ENCODE results near the gene ARHGAP26. TPM values are rescaled to one million over a fixed set of nuclear protein-coding genes. Genes with fewer than 3 reads are reported as not detected.

ARHGAP26 gene
- total and polyA plus RNA-seq, 4 donors: 1.8 to 16.7 (median 4.1) TPM

GRCh38 chr5:143101725-143102386, 331.7 kb downstream of the ARHGAP26 start:
- H3K36me3 ChIP-seq (ENCODE audit: control insufficient read depth in 4 of 4, insufficient read depth in 3 of 4, low read depth in 1 of 4, low read length in 3 of 4): no peaks in the 10 kb centered on the region
- no peaks in the 10 kb centered on the region for H3K27me3 ChIP-seq (ENCODE audit: control insufficient read depth in 4 of 4, insufficient read depth in 4 of 4, low read length in 3 of 4)
- no peak overlapping the region for H3K9ac ChIP-seq (ENCODE audit: low read depth in 1 of 2, low read length in 2 of 2)
- no peak for DNase-seq (ENCODE audit: low spot score)
- no peak for TF ChIP-seq GABPA (IDR thresholded peaks at IDR 0.05 in 1 of 2, conservative IDR thresholded peaks at IDR 0.05 in 1 of 2)
- no peak for TF ChIP-seq EGR1 (IDR thresholded peaks at IDR 0.05; ENCODE audit: low read depth in 2 of 2)
- TF ChIP-seq REST (IDR thresholded peaks at IDR 0.05): no peak
- TF ChIP-seq MAX (IDR thresholded peaks at IDR 0.05): no peak
- no peak for TF ChIP-seq SP1 (IDR thresholded peaks at IDR 0.05)
- TF ChIP-seq RXRA (IDR thresholded peaks at IDR 0.05): no peak
- TF ChIP-seq TAF1 (conservative IDR thresholded peaks at IDR 0.05): no peak
- TF ChIP-seq NR2F2 (IDR thresholded peaks at IDR 0.05): no peak
- no peak for TF ChIP-seq FOXA1 (IDR thresholded peaks at IDR 0.05)
- TF ChIP-seq ZBTB33 (IDR thresholded peaks at IDR 0.05): no peak
- TF ChIP-seq ATF3 (IDR thresholded peaks at IDR 0.05): no peak
- TF ChIP-seq RAD21 (IDR thresholded peaks at IDR 0.05): no peak
- TF ChIP-seq CTCF (IDR thresholded peaks at IDR 0.05; ENCODE audit: low read depth, low read length, missing input control): no peak
- TF ChIP-seq HNF4G (IDR thresholded peaks at IDR 0.05): no peak
- no peak for TF ChIP-seq YY1 (IDR thresholded peaks at IDR 0.05)
- H3K9me3 ChIP-seq (ENCODE audit: control insufficient read depth in 4 of 4, low read length in 3 of 4): no peaks in the 10 kb centered on the region
- H3K4me3 ChIP-seq (ENCODE audit: low read depth in 1 of 3, low read length in 3 of 3): no peak overlapping the region
- peaks cover 0 to 3% (median 0%) of the 10 kb centered on the region in 4 donors for H3K4me1 ChIP-seq (ENCODE audit: control insufficient read depth in 4 of 4, insufficient read depth in 4 of 4, low read length in 3 of 4)
- WGBS: 82% methylated on average over 7 of the region's 7 CpGs
- no peak overlapping the region for H3K27ac ChIP-seq (ENCODE audit: low read depth in 1 of 2, low read length in 2 of 2)

- no peaks in the 10 kb centered on the region for H3K27me3 ChIP-seq (ENCODE audit: control insufficient read depth in 4 of 4, insufficient read depth in 4 of 4, low read length in 3 of 4)
- H3K9me3 ChIP-seq (ENCODE audit: control insufficient read depth in 4 of 4, low read length in 3 of 4): no peaks in the 10 kb centered on the region
- no peaks in the 10 kb centered on the region for H3K36me3 ChIP-seq (ENCODE audit: control insufficient read depth in 4 of 4, insufficient read depth in 3 of 4, low read depth in 1 of 4, low read length in 3 of 4)
- no peak overlapping the region for H3K4me3 ChIP-seq (ENCODE audit: low read depth in 1 of 3, low read length in 3 of 3)
- peaks cover 0 to 3% (median 0%) of the 10 kb centered on the region in 4 donors for H3K4me1 ChIP-seq (ENCODE audit: control insufficient read depth in 4 of 4, insufficient read depth in 4 of 4, low read length in 3 of 4)
- no peak for DNase-seq (ENCODE audit: low spot score)
- WGBS: 88% methylated on average over 6 of the region's 6 CpGs
- H3K27ac ChIP-seq (ENCODE audit: low read depth in 1 of 2, low read length in 2 of 2): no peak overlapping the region
- H3K9ac ChIP-seq (ENCODE audit: low read depth in 1 of 2, low read length in 2 of 2): no peak overlapping the region
- TF ChIP-seq REST (IDR thresholded peaks at IDR 0.05): no peak
- no peak for TF ChIP-seq EGR1 (IDR thresholded peaks at IDR 0.05; ENCODE audit: low read depth in 2 of 2)
- no peak for TF ChIP-seq ATF3 (IDR thresholded peaks at IDR 0.05)
- no peak for TF ChIP-seq CTCF (IDR thresholded peaks at IDR 0.05; ENCODE audit: low read depth, low read length, missing input control)
- TF ChIP-seq YY1 (IDR thresholded peaks at IDR 0.05): no peak
- no peak for TF ChIP-seq FOXA2 (IDR thresholded peaks at IDR 0.05)
- no peak for TF ChIP-seq FOXA1 (IDR thresholded peaks at IDR 0.05)
- TF ChIP-seq TAF1 (conservative IDR thresholded peaks at IDR 0.05): no peak
- no peak for TF ChIP-seq NR2F2 (IDR thresholded peaks at IDR 0.05)
- TF ChIP-seq RAD21 (IDR thresholded peaks at IDR 0.05): no peak
Observed at GRCh38 chr5:143102411-143102810, 332.2 kb downstream of the ARHGAP26 start.

Measured in liver (tissue), 9 donors.